ENCODE results near the gene USP37.

Gene USP37

GRCh38 chr2:218471036-218471435 is 97.1 kb downstream of the USP37 start:
- DNase-seq = no peak

GRCh38 chr2:218470448-218470847 is 97.7 kb downstream of the USP37 start:
- DNase-seq = no peak

- DNase-seq = peak; percentile 31
Observed at GRCh38 chr2:218465987-218466633, 102.0 kb downstream of the USP37 start.

GRCh38 chr2:218458598-218458997 is 109.6 kb downstream of the USP37 start:
- no peak for DNase-seq

GRCh38 chr2:218456849-218457248 is 111.3 kb downstream of the USP37 start:
- no peak for DNase-seq

GRCh38 chr2:218452079-218452478 is 116.1 kb downstream of the USP37 start:
- DNase-seq = no peak

- peak; percentile 8 for DNase-seq
Observed at GRCh38 chr2:218448934-218449333, 119.2 kb downstream of the USP37 start.

GRCh38 chr2:218447072-218447471 is 121.1 kb downstream of the USP37 start:
- no peak for DNase-seq

GRCh38 chr2:218446547-218446946 is 121.6 kb downstream of the USP37 start:
- no peak for DNase-seq

- no peak for DNase-seq
Observed at GRCh38 chr2:218445602-218446001, 122.5 kb downstream of the USP37 start.

- no peak for DNase-seq
Observed at GRCh38 chr2:218444692-218445357, 123.3 kb downstream of the USP37 start.

- DNase-seq = no peak
Observed at GRCh38 chr2:218438596-218438995, 129.6 kb downstream of the USP37 start.

GRCh38 chr2:218437969-218438368 is 130.2 kb downstream of the USP37 start:
- DNase-seq = no peak

GRCh38 chr2:218436992-218437391 is 131.2 kb downstream of the USP37 start:
- no peak for DNase-seq

GRCh38 chr2:218435003-218435982 is 132.9 kb downstream of the USP37 start:
- DNase-seq = no peak

- no peak for DNase-seq
Observed at GRCh38 chr2:218434456-218434855, 133.7 kb downstream of the USP37 start.

- no peak for DNase-seq
Observed at GRCh38 chr2:218432676-218433365, 135.3 kb downstream of the USP37 start.

GRCh38 chr2:218431878-218432277 is 136.3 kb downstream of the USP37 start:
- no peak for DNase-seq

- no peak for DNase-seq
Observed at GRCh38 chr2:218430721-218431120, 137.4 kb downstream of the USP37 start.

- DNase-seq = no peak
Observed at GRCh38 chr2:218429911-218430692, 138.0 kb downstream of the USP37 start.

- no peak for DNase-seq
Observed at GRCh38 chr2:218428846-218429558, 139.1 kb downstream of the USP37 start.

Measured in fibroblast of skin of right quadriceps (primary cell).